ENCODE results near the gene SEC61A2. TPM values are rescaled to one million over a fixed set of nuclear protein-coding genes. Genes with fewer than 3 reads are reported as not detected.

The SEC61A2 gene
- polyA plus RNA-seq, 1 experiment: 15.6 TPM

DNA sequence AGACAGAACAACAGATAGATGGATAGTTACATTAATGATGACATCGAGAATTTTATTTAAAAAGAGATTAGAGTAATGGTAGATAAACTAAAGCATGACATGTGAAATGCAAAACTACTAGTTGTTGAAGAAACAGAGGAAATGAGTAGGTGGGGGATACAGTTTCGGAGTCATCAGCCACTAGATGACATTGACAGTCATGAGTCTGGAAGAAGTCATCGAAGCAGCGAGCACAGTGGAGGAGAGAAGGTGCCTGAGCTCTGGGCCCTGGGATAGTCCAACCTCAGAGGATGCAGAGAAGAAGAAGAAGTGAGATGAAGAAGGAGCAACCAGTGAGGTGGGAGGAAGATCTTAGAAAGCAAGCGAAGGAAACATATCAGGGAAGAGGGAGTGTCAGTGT, 20.2 kb upstream of the SEC61A2 start:
- no peak for DNase-seq (ENCODE audit: low read depth, low spot score)
- POLR2A ChIA-PET: no interaction called here
- TF ChIP-seq, protein P1, sequence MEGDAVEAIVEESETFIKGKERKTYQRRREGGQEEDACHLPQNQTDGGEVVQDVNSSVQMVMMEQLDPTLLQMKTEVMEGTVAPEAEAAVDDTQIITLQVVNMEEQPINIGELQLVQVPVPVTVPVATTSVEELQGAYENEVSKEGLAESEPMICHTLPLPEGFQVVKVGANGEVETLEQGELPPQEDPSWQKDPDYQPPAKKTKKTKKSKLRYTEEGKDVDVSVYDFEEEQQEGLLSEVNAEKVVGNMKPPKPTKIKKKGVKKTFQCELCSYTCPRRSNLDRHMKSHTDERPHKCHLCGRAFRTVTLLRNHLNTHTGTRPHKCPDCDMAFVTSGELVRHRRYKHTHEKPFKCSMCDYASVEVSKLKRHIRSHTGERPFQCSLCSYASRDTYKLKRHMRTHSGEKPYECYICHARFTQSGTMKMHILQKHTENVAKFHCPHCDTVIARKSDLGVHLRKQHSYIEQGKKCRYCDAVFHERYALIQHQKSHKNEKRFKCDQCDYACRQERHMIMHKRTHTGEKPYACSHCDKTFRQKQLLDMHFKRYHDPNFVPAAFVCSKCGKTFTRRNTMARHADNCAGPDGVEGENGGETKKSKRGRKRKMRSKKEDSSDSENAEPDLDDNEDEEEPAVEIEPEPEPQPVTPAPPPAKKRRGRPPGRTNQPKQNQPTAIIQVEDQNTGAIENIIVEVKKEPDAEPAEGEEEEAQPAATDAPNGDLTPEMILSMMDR (IDR thresholded peaks at IDR 0.05; ENCODE audit: low read depth, low read length): no peak
- no peak overlapping the region for H3K4me3 ChIP-seq (ENCODE audit: low read depth, low read length)
- no peaks in the 10 kb centered on the region for H3K27me3 ChIP-seq (ENCODE audit: control insufficient read depth, insufficient read depth, low read length)
- CTCF ChIA-PET: no interaction called here
- no peak overlapping the region for H3K27ac ChIP-seq (ENCODE audit: low read depth, low read length)
- no peaks in the 10 kb centered on the region for H3K9me3 ChIP-seq (ENCODE audit: control insufficient read depth, insufficient read depth, low read length)

- no peak overlapping the region for H3K27ac ChIP-seq (ENCODE audit: low read depth, low read length)
- H3K27me3 ChIP-seq (ENCODE audit: control insufficient read depth, insufficient read depth, low read length): no peaks in the 10 kb centered on the region
- POLR2A ChIA-PET: interaction anchor here (0.6 kb wide), 1 partner anchor 16 kb away, joined by 3 read pairs; no protein-coding TSS in a partner anchor
- TF ChIP-seq, protein P1 (IDR thresholded peaks at IDR 0.05; ENCODE audit: low read depth, low read length): no peak
- CTCF ChIA-PET: no interaction called here
- DNase-seq (ENCODE audit: low read depth, low spot score): no peak
- no peak overlapping the region for H3K4me3 ChIP-seq (ENCODE audit: low read depth, low read length)
- no peaks in the 10 kb centered on the region for H3K9me3 ChIP-seq (ENCODE audit: control insufficient read depth, insufficient read depth, low read length)
These were observed 17.9 kb upstream of the SEC61A2 start for GRCh38 chr10:12111528-12111927.

GRCh38 chr10:12113627-12114026, 15.8 kb upstream of the SEC61A2 start:
- TF ChIP-seq, protein P1 (IDR thresholded peaks at IDR 0.05; ENCODE audit: low read depth, low read length): no peak
- Histone ChIP-seq H3K27me3 (ENCODE audit: control insufficient read depth, insufficient read depth, low read length) (no peaks in the 10 kb centered on the region), H3K27ac (ENCODE audit: low read depth, low read length) (no peak overlapping the region), H3K9me3 (ENCODE audit: control insufficient read depth, insufficient read depth, low read length) (no peaks in the 10 kb centered on the region), H3K4me3 (ENCODE audit: low read depth, low read length) (no peak overlapping the region)
- POLR2A ChIA-PET: no interaction called here
- CTCF ChIA-PET: no interaction called here
- DNase-seq (ENCODE audit: low read depth, low spot score): no peak

GRCh38 chr10:12121673-12122072, 7.8 kb upstream of the SEC61A2 start:
- H3K4me3 ChIP-seq (ENCODE audit: low read depth, low read length): no peak overlapping the region
- H3K9me3 ChIP-seq (ENCODE audit: control insufficient read depth, insufficient read depth, low read length): no peaks in the 10 kb centered on the region
- no peak for DNase-seq (ENCODE audit: low read depth, low spot score)
- H3K27me3 ChIP-seq (ENCODE audit: control insufficient read depth, insufficient read depth, low read length): no peaks in the 10 kb centered on the region
- H3K27ac ChIP-seq (ENCODE audit: low read depth, low read length): no peak overlapping the region
- TF ChIP-seq, protein P1 (IDR thresholded peaks at IDR 0.05; ENCODE audit: low read depth, low read length): no peak
- CTCF ChIA-PET: no interaction called here
- POLR2A ChIA-PET: no interaction called here

DNA sequence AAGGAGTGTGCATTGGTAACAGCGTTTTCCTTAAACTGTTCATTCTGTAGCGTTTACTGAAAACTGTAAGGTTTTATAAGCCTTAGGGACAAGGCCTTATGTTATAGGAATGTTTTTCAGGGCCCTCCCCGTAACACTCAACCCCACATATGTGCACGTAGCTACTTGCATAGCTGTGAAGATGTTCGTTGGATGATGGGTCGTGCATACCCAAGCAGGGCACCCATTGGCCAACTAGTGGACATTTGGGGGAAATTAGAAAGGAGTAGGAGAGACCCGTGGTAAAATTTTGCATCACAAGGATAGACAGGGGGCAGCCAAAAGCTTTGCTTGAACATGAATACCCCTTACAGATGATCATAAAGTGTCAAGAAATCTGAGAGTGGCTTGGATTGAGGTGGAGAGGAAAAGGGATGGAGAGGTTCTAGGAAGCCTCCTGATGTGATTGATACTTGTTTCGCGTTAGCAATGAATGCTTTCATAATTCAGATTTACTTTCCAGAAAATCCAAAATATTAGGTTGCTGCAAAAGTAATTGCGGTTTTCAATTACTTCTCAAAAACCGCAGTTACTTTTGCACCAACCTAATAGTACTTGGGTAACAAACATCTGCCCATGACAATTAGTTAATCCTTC, 878 bp downstream of the SEC61A2 start:
- CTCF ChIA-PET: interaction anchor here (0.8 to 1.7 kb wide), 4 partner anchors 10 to 85 kb away, joined by 3 to 6 read pairs (median 3); partner anchors contain the start of gene NUDT5
- DNase-seq (ENCODE audit: low read depth, low spot score): peak; percentile 33
- H3K27ac ChIP-seq (ENCODE audit: low read depth, low read length): no peak overlapping the region

More for the DNA sequence above, 878 bp downstream of the SEC61A2 start:
- no peaks in the 10 kb centered on the region for H3K27me3 ChIP-seq (ENCODE audit: control insufficient read depth, insufficient read depth, low read length)
- POLR2A ChIA-PET: no interaction called here
- no peaks in the 10 kb centered on the region for H3K9me3 ChIP-seq (ENCODE audit: control insufficient read depth, insufficient read depth, low read length)
- peak overlapping the region; percentile 84 for H3K4me3 ChIP-seq (ENCODE audit: low read depth, low read length)
- TF ChIP-seq, protein P1 (IDR thresholded peaks at IDR 0.05; ENCODE audit: low read depth, low read length): peak; percentile 68
